ENCODE data around the gene WBP1L. TPM values are rescaled to one million over a fixed set of nuclear protein-coding genes. Genes with fewer than 3 reads are reported as not detected.
A peak's percentile ranks its signal among the peaks of the same experiment; 100 is the strongest.
"Not testable (repeated sequence)": the region's sequence is repeated elsewhere in the genome, so short reads cannot be mapped to it uniquely, and the experiment has no call there.

The WBP1L gene
- polyA plus RNA-seq, 1 donor from 2014 or later, result 20.8 TPM

GRCh38 chr10:102835007-102835482 is 91.3 kb downstream of the WBP1L start:
- H3K36me3 ChIP-seq (ENCODE audit: insufficient read depth, low read length), result no peaks in the 10 kb centered on the region
- H3K9me2 ChIP-seq (ENCODE audit: insufficient read depth, low read length), result no peaks in the 10 kb centered on the region
- H3F3A ChIP-seq (ENCODE audit: insufficient read depth, low read length, poor library complexity, severe bottlenecking), result no peaks in the 10 kb centered on the region
- no peak overlapping the region for H2AFZ ChIP-seq (ENCODE audit: low read depth, low read length)
- no peak overlapping the region for H3K4me2 ChIP-seq (ENCODE audit: low read length)
- no peak for TF ChIP-seq EZH2 (IDR thresholded peaks at IDR 0.05; ENCODE audit: borderline replicate concordance, insufficient read depth, low read length, poor library complexity, severe bottlenecking)
- no peak for TF ChIP-seq TAF1 (IDR thresholded peaks at IDR 0.05; ENCODE audit: low read depth)
- TF ChIP-seq EP300 (conservative IDR thresholded peaks at IDR 0.05; ENCODE audit: poor library complexity, severe bottlenecking), result no peak
- TF ChIP-seq POLR2AphosphoS5 (IDR thresholded peaks at IDR 0.05), result no peak
- peak; percentile 28 for TF ChIP-seq MXI1 (conservative IDR thresholded peaks at IDR 0.05; ENCODE audit: poor library complexity, severe bottlenecking)
- peak; percentile 89 for TF ChIP-seq SMC3 (conservative IDR thresholded peaks at IDR 0.05; ENCODE audit: poor library complexity)
- TF ChIP-seq RAD21 (conservative IDR thresholded peaks at IDR 0.05), result peak; percentile 96
- TF ChIP-seq REST (IDR thresholded peaks at IDR 0.05; ENCODE audit: borderline replicate concordance), result no peak
- peak; percentile 98 for TF ChIP-seq CTCF (IDR thresholded peaks at IDR 0.05; ENCODE audit: poor library complexity, severe bottlenecking)
- H3K27ac ChIP-seq (ENCODE audit: low read length), result no peak overlapping the region
- H3K9me3 ChIP-seq (ENCODE audit: low read length), result no peaks in the 10 kb centered on the region
- H3K79me2 ChIP-seq (replicated peaks; ENCODE audit: insufficient read depth, low read length), result no peaks in the 10 kb centered on the region
- H3K27me3 ChIP-seq (ENCODE audit: insufficient read depth, low read depth, low read length), result no peaks in the 10 kb centered on the region
- no peaks in the 10 kb centered on the region for H4K20me1 ChIP-seq (ENCODE audit: insufficient read depth)
- H3K9ac ChIP-seq (ENCODE audit: low read length), result no peak overlapping the region
- no peak overlapping the region for H3K4me3 ChIP-seq (ENCODE audit: low read length)

GRCh38 chr10:102837230-102837721 is 93.5 kb downstream of the WBP1L start, which contains the start of gene CYP17A1:
TSS of gene CYP17A1 (minus strand) at chr10:102837413. CDS start at chr10:102837361, 52 bp downstream.
- H3K79me2 ChIP-seq (replicated peaks; ENCODE audit: insufficient read depth, low read length), result no peaks in the 10 kb centered on the region
- no peaks in the 10 kb centered on the region for H3K9me3 ChIP-seq (ENCODE audit: low read length)
- no peak within 1 kb of the TSS for H2AFZ ChIP-seq (ENCODE audit: low read depth, low read length)
- H4K20me1 ChIP-seq (ENCODE audit: insufficient read depth), result no peaks in the 10 kb centered on the region
- no peak within 1 kb of the TSS for H3K4me2 ChIP-seq (ENCODE audit: low read length)
- no peaks in the 10 kb centered on the region for H3K36me3 ChIP-seq (ENCODE audit: insufficient read depth, low read length)
- H3K27me3 ChIP-seq (ENCODE audit: insufficient read depth, low read depth, low read length), result no peaks in the 10 kb centered on the region
- no peak within 1 kb of the TSS for H3K9ac ChIP-seq (ENCODE audit: low read length)
- no peaks in the 10 kb centered on the region for H3F3A ChIP-seq (ENCODE audit: insufficient read depth, low read length, poor library complexity, severe bottlenecking)
- TF ChIP-seq TAF1 (IDR thresholded peaks at IDR 0.05; ENCODE audit: low read depth) (no peak), EZH2 (IDR thresholded peaks at IDR 0.05; ENCODE audit: borderline replicate concordance, insufficient read depth, low read length, poor library complexity, severe bottlenecking) (no peak), CTCF (IDR thresholded peaks at IDR 0.05; ENCODE audit: poor library complexity, severe bottlenecking) (no peak), REST (IDR thresholded peaks at IDR 0.05; ENCODE audit: borderline replicate concordance) (no peak), MXI1 (conservative IDR thresholded peaks at IDR 0.05; ENCODE audit: poor library complexity, severe bottlenecking) (no peak), EP300 (conservative IDR thresholded peaks at IDR 0.05; ENCODE audit: poor library complexity, severe bottlenecking) (no peak)
- no peak within 1 kb of the TSS for H3K27ac ChIP-seq (ENCODE audit: low read length)
- H3K9me2 ChIP-seq (ENCODE audit: insufficient read depth, low read length), result no peaks in the 10 kb centered on the region
- no peak within 1 kb of the TSS for H3K4me3 ChIP-seq (ENCODE audit: low read length)

GRCh38 chr10:102838276-102838927 is 94.7 kb downstream of the WBP1L start:
- not testable (repeated sequence) for H4K20me1 ChIP-seq (ENCODE audit: insufficient read depth); H3K79me2 ChIP-seq (replicated peaks; ENCODE audit: insufficient read depth, low read length); H3K36me3 ChIP-seq (ENCODE audit: insufficient read depth, low read length); H3K9ac ChIP-seq (ENCODE audit: low read length); H3K4me2 ChIP-seq (ENCODE audit: low read length); H3F3A ChIP-seq (ENCODE audit: insufficient read depth, low read length, poor library complexity, severe bottlenecking); H3K4me3 ChIP-seq (ENCODE audit: low read length); H3K27me3 ChIP-seq (ENCODE audit: insufficient read depth, low read depth, low read length); H3K27ac ChIP-seq (ENCODE audit: low read length); H3K9me2 ChIP-seq (ENCODE audit: insufficient read depth, low read length); H3K9me3 ChIP-seq (ENCODE audit: low read length); H2AFZ ChIP-seq (ENCODE audit: low read depth, low read length)
